Neural cell (in vitro differentiated cells): ENCODE results near the gene PPARG. TPM values are rescaled to one million over a fixed set of nuclear protein-coding genes. Genes with fewer than 3 reads are reported as not detected.

ENCODE experiments used
- H2AFZ ChIP-seq: fragments of 200-600, 300-800 bp; sonication (generic), shearing (Covaris generic); 2 replicates; pipeline ENCODE4 v1.6.0; 2014; ENCODE audit warnings: low read depth, mild to moderate bottlenecking, antibody characterized with exemption, low read length, moderate library complexity
- H3F3A ChIP-seq: fragments of 200-600 bp; shearing (Covaris generic); 2 replicates; pipeline ENCODE4 v1.6.1; 2016; ENCODE audit warnings: mild to moderate bottlenecking, moderate library complexity, mixed read lengths, antibody characterized with exemption, low read length; ENCODE audit not compliant: insufficient read depth, poor library complexity, severe bottlenecking
- H3K27ac ChIP-seq: fragments of 200-600, 300-800 bp; sonication (generic), shearing (Covaris generic); 2 replicates; pipeline ENCODE4 v1.5.1; 2014; ENCODE audit warnings: mild to moderate bottlenecking, low read length, moderate library complexity
- H3K27me3 ChIP-seq: fragments of 300-800, 200-600 bp; sonication (generic), shearing (Covaris generic); 2 replicates; pipeline ENCODE4 v1.6.0; 2014; ENCODE audit warnings: mild to moderate bottlenecking, low read depth, low read length, moderate library complexity; ENCODE audit not compliant: insufficient read depth
- H3K36me3 ChIP-seq: fragments of 300-800, 200-600 bp; sonication (generic), shearing (Covaris generic); 2 replicates; pipeline ENCODE4 v1.5.1; 2014; ENCODE audit warnings: mild to moderate bottlenecking, antibody characterized with exemption, low read length, moderate library complexity; ENCODE audit not compliant: insufficient read depth
- H3K4me2 ChIP-seq: fragments of 300-800, 200-600 bp; sonication (generic), shearing (Covaris generic); 2 replicates; pipeline ENCODE4 v1.6.0; 2014; ENCODE audit warnings: mild to moderate bottlenecking, low read length
- H3K4me3 ChIP-seq: fragments of 300-800, 200-600 bp; sonication (generic), shearing (Covaris generic); 2 replicates; pipeline ENCODE4 v1.5.1; 2014; ENCODE audit warnings: mild to moderate bottlenecking, low read length, moderate library complexity
- H3K79me2 ChIP-seq: fragments of 200-600 bp; shearing (Covaris generic); replicated peaks from 2 replicates; pipeline ENCODE4 v1.6.0; 2014; ENCODE audit warnings: mild to moderate bottlenecking, low read length, moderate library complexity; ENCODE audit not compliant: insufficient read depth
- H3K9ac ChIP-seq: fragments of 300-800, 200-600 bp; sonication (generic), shearing (Covaris generic); 2 replicates; pipeline ENCODE4 v1.6.1; 2016; ENCODE audit warnings: mild to moderate bottlenecking, low read length, mixed read lengths
- H3K9me2 ChIP-seq: fragments of 200-600 bp; shearing (Covaris generic); 2 replicates; pipeline ENCODE4 v1.6.1; 2016; ENCODE audit warnings: mild to moderate bottlenecking, low read length, mixed read lengths; ENCODE audit not compliant: insufficient read depth
- H3K9me3 ChIP-seq: fragments of 200-600, 300-800 bp; sonication (generic), shearing (Covaris generic); 2 replicates; pipeline ENCODE4 v1.6.1; 2016; ENCODE audit warnings: mild to moderate bottlenecking, mixed run types, low read length, moderate library complexity, mixed read lengths
- H4K20me1 ChIP-seq: fragments of 200-600 bp; shearing (Covaris generic); 2 replicates; pipeline ENCODE4 v1.6.1; 2016; ENCODE audit warnings: mild to moderate bottlenecking, mixed run types; ENCODE audit not compliant: insufficient read depth
- CTCF ChIP-seq: fragments of 450-650 bp; IDR thresholded peaks from 2 replicates; pipeline ENCODE4 v1.5.1; 2014; ENCODE audit warnings: antibody characterized with exemption, mild to moderate bottlenecking, moderate library complexity; ENCODE audit not compliant: poor library complexity, severe bottlenecking
- EP300 ChIP-seq: fragments of 450-650 bp; conservative IDR thresholded peaks from 2 replicates; pipeline ENCODE4 v1.6.1; 2014; ENCODE audit warnings: antibody characterized with exemption, mild to moderate bottlenecking, moderate library complexity; ENCODE audit not compliant: poor library complexity, severe bottlenecking
- EZH2 ChIP-seq: fragments of 200-600, 300-800 bp; shearing (Covaris generic), sonication (generic); IDR thresholded peaks from 2 replicates; pipeline ENCODE4 v1.6.1; 2014; ENCODE audit warnings: antibody characterized with exemption, low read length, borderline replicate concordance, mild to moderate bottlenecking; ENCODE audit not compliant: insufficient read depth, poor library complexity, severe bottlenecking
- MXI1 ChIP-seq: fragments of 450-650 bp; conservative IDR thresholded peaks from 2 replicates; pipeline ENCODE4 v1.6.1; 2014; ENCODE audit warnings: antibody characterized with exemption, mild to moderate bottlenecking; ENCODE audit not compliant: poor library complexity, severe bottlenecking
- POLR2AphosphoS5 ChIP-seq: IDR thresholded peaks from 2 replicates; pipeline ENCODE4 v1.6.1; 2012
- RAD21 ChIP-seq: fragments of 450-650 bp; conservative IDR thresholded peaks from 2 replicates; pipeline ENCODE4 v1.6.1; 2014; ENCODE audit warnings: antibody characterized with exemption, mild to moderate bottlenecking, moderate library complexity
- REST ChIP-seq: IDR thresholded peaks from 2 replicates; pipeline ENCODE4 v1.6.1; 2012; ENCODE audit warnings: borderline replicate concordance
- SMC3 ChIP-seq: fragments of 450-650 bp; conservative IDR thresholded peaks from 2 replicates; pipeline ENCODE4 v1.6.1; 2014; ENCODE audit warnings: antibody characterized with exemption, mild to moderate bottlenecking, moderate library complexity; ENCODE audit not compliant: poor library complexity
- TAF1 ChIP-seq: IDR thresholded peaks from 2 replicates; pipeline ENCODE4 v1.6.1; 2012; ENCODE audit warnings: low read depth
- polyA plus RNA-seq: library from polyadenylated mRNA; depleted of rRNA; stranded (reverse); fragments of >200 nt; gene quantifications from 2 replicates; pipeline ENCODE4 v1.2.3, GENCODE V29; 2014

The PPARG gene
- polyA plus RNA-seq, 1 donor from 2014 or later: 0.35 TPM

- Histone ChIP-seq H3K79me2 (no peaks in the 10 kb centered on the region), H3K27me3 (no peaks in the 10 kb centered on the region), H3K9me3 (no peaks in the 10 kb centered on the region), H3K9me2 (no peaks in the 10 kb centered on the region), H2AFZ (no peak overlapping the region), H4K20me1 (no peaks in the 10 kb centered on the region), H3K4me2 (no peak overlapping the region), H3K4me3 (no peak overlapping the region), H3K27ac (no peak overlapping the region), H3K36me3 (no peaks in the 10 kb centered on the region), H3K9ac (no peak overlapping the region), H3F3A (no peaks in the 10 kb centered on the region)
- TF ChIP-seq REST: no peak
- TF ChIP-seq SMC3: no peak
These were observed 150.5 kb downstream of the PPARG start for GRCh38 chr3:12439161-12439940.

- TF ChIP-seq TAF1 (no peak), POLR2AphosphoS5 (no peak), EP300 (no peak), CTCF (no peak), EZH2 (no peak), SMC3 (no peak), REST (no peak), MXI1 (no peak), RAD21 (no peak)
- no peaks in the 10 kb centered on the region for H3K79me2 ChIP-seq
- H3K9me3 ChIP-seq: no peaks in the 10 kb centered on the region
- H3K9me2 ChIP-seq: no peaks in the 10 kb centered on the region
- H3K4me2 ChIP-seq: no peak overlapping the region
- no peaks in the 10 kb centered on the region for H3K36me3 ChIP-seq
- no peaks in the 10 kb centered on the region for H3K27me3 ChIP-seq
- no peak overlapping the region for H3K4me3 ChIP-seq
- H2AFZ ChIP-seq: no peak overlapping the region
- no peaks in the 10 kb centered on the region for H4K20me1 ChIP-seq
- H3K9ac ChIP-seq: no peak overlapping the region
- H3K27ac ChIP-seq: no peak overlapping the region
- H3F3A ChIP-seq: no peaks in the 10 kb centered on the region
These were observed 152.3 kb downstream of the PPARG start for GRCh38 chr3:12440927-12441714.
